Raji (cell line): ENCODE data around the gene ZNF425.

Experiments used
- POLR2A ChIP-seq: IDR thresholded peaks from 2 replicates; pipeline ENCODE4 v1.6.1; 2011; ENCODE audit warnings: low read depth, low read length, control low read depth; ENCODE audit not compliant: insufficient read depth

The ZNF425 gene

DNA sequence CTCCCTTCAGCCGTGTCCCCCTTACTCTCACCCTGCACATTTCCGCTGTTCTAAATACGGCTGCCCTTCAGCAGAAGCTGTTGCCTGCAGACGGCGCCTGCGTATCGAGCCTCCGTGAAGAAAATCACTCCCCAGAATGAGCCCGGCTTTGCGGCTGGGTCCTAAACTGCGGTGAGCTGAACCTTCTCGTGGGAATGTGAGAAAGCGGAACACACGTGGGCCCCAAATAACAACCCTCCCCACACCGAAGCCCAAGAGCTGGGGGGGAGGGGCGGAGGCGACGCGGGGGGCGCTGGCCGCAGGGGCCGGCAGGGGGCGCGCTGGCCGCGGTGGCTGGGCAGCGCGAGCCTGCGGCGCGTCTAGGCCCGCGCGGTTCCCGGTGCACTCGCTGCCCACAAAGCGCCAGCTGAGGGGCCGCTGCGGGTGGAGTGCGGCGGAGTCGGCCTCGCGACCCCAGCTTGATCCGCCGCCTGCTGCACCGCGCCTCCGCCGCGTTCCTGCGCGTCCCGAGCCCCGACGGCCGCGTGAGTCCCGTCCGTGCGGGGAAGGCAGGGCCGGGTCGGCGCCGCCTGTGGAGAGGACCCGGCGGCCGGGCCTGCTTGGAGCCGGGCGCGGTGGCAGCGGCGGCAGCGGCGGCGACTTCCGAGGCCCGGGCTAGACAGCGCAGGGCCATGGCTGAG lies 21.1 kb upstream of the ZNF425 start, which contains the start of gene ZNF398:
Gene ZNF398 (plus strand): TSS at position 382 of the 680 bp plus-strand sequence. CDS start 290 bp downstream, at position 672.
- peak; percentile 72 for TF ChIP-seq POLR2A

- TF ChIP-seq POLR2A: 0 out of 2 replicates have a peak, but pooled peaks have one; percentile 0
Measured at GRCh38 chr7:149145031-149145845, 19.1 kb upstream of the ZNF425 start.

- no peak for TF ChIP-seq POLR2A
Measured at GRCh38 chr7:149141893-149142292, 15.8 kb upstream of the ZNF425 start.

GRCh38 chr7:149140831-149141230 lies 14.7 kb upstream of the ZNF425 start:
- no peak for TF ChIP-seq POLR2A

DNA sequence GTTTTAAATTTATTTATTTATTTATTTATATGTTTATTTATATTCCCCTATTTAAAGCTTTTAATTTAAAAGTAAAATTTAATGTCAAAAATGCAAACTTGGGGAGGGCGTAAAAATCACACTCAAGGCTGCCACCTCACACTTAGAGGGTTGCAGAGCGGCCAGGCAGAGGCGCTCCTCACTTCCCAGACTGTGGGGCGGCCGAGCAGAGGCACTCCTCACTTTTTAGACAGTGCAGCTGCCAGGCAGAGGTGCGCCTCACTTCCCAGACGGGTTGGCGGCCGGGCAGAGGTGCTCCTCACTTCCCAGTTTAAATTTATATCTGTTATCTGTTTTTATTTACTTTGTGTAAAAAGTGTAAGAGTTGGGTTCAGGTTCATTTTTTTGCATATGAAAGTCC lies 10.0 kb upstream of the ZNF425 start:
- TF ChIP-seq POLR2A: no peak

DNA sequence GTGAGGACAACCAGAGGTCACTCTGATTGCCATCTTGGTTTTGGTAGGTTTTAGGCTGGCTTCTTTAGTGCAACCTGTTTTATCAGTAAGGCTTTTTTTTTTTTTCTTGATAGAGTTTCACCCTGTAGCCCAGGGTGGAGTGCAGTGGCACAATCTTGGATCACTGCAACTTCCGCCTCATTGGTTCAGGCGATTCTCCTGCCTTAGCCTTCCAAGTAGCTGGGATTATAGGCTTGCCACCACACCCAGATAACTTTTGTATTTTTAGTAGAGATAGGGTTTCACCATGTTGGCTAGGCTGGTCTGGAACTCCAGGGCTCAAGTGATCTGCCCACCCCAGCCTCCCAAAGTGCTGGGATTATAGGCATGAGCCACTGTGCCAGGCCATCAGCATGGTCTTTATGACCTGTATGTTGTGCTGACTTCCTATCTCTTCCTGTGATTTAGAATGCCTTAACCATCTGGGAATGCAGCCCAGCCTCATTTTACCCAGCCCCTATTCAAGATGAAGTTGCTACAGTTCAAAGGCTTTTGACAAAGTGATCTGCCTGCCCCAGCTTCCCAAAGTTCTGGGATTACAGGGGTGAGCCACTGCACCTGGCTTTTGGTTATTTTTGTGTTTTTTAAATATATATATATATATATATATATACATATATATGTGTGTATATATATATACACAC lies 7.0 kb upstream of the ZNF425 start:
- no peak for TF ChIP-seq POLR2A

DNA sequence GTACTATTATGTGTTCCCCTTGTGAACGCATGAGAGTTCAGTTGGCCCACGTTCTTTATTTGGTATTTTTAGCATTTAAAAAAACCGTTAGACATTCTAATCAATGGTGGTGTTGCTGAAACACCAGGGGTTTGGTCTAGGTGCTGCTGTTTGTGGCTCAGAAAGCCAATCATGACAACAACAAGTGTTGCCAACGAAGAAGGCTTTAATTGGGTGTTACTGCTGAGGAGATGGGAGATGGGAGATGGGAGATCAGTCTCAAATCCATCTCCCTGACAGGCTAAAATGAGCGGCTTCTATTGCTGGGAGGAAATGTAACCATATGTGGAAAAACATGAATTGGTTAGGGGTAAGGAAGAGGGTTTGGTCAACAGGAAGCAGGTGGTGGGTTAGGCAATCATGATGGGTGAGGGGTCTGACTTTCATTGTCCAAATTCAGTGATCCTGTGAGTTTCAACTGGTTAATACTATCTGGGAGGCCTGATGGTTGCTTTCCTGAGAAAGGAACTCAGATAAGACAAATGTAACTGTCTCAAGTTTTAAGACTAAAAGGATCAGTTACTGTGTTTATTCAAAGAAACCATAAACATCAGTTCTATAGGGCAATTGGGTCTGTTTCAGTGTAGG lies 4.6 kb upstream of the ZNF425 start:
- no peak for TF ChIP-seq POLR2A

DNA sequence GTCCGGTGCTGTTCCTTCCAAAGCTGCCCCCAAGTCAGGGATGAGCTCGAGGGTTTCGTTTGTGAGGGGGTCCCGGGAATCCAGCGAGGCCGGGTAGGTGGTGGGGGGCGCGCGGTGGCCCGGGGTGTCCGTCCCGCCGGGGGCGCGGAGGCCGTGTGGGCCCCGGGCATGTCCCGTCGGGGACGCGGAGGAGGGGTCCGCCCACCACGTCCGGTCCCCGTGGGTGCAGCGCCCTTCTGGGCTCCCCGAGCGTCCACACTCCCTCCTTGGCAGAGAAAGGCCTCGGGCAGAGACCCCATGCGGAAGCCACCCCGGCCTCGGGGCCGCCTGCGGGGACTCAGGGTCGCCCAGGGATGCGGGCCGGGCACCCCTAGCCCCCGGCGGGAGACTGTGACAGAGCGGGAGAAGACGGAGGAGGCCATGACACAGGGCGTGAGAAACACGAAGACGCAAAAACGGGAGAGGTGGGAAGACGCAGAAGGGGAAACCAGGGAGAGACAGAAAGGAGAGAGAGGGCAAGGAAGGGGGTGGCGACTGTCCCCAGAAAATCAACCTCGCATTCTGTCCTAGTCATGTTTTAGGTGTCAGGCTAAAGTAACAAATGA lies 640 bp upstream of the ZNF425 start:
- peak; percentile 18; the same call in 1 of the 2 replicates for TF ChIP-seq POLR2A

DNA sequence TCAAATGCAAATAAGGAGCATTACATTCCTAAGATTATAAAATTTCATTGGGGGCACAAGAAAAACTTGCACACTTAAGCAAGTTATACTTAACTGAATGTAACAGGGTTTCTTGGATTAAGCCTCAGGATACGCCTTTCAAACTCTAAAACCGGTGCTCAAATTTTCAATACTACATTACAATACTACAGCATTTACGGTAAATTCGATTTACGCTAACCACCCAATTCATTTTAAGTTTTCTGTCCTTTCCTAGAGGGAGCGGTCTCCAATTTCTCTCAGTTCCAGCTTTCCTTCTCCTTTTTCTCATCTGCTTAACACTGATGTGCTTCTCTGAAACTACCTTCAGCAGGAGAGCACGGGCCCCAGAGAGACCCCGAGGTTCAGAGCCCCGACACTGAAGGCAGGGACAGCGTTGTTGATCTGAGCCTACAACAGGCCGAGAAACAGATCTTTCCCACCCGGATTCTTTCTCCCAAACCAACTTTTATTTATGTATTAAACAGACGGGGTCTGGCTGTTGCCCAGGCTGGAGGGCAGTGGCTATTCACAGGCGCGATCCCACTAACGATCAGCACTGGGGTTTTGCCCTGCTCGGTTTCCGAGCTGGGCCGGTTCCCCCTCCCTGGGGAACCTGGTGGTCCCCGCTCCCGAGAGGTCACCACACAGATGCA lies 798 bp downstream of the ZNF425 start:
- TF ChIP-seq POLR2A: no peak

DNA sequence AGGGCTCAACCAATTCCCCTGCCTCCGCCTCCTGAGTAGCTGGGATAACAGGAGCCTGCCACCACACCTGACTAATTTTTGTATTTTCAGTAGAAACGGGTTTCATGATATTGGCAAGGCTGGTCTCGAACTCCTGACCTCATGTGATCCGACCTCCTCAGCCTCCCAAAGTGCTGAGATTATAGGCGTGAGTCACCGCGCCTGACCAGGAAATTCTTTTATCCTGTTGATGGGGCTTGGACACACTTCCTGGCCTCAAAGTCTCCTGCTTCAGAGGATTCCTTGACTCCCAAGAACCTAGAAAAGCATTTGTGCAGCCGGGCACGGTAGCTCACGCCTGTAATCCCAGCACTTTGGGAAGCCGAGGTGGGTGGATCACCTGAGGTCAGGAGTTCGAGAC lies 16.2 kb downstream of the ZNF425 start:
- no peak for TF ChIP-seq POLR2A

- TF ChIP-seq POLR2A: no peak
Measured at GRCh38 chr7:149104749-149105148, 21.4 kb downstream of the ZNF425 start.

GRCh38 chr7:149104214-149104613 lies 21.9 kb downstream of the ZNF425 start:
- no peak for TF ChIP-seq POLR2A

DNA sequence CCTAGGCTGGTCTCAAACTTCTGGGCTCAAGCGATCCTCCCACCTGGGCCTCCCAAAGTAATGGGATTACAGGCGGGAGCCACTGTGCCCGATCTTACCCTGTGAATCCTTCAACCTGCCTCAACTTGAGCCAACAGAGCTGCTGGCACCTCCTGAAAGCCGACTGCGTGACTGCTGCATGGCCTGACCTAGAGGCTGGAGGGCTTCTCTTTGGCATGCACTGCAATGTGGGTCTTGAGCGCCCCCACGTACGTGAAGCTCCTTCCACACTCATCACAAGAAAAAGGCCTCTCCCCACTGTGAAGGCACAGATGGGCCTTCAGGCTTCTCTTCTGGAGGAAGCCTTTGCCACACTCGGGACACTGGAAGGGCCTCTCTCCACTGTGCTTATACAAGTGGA lies 22.7 kb downstream of the ZNF425 start:
- TF ChIP-seq POLR2A: no peak

- TF ChIP-seq POLR2A: no peak
Measured at GRCh38 chr7:149102666-149103065, 23.5 kb downstream of the ZNF425 start.

- no peak for TF ChIP-seq POLR2A
Measured at GRCh38 chr7:149100821-149101220, 25.3 kb downstream of the ZNF425 start.

GRCh38 chr7:149099058-149099457 lies 27.1 kb downstream of the ZNF425 start:
- no peak for TF ChIP-seq POLR2A
